ENCODE data around the gene SRSF10. TPM values are rescaled to one million over a fixed set of nuclear protein-coding genes. Genes with fewer than 3 reads are reported as not detected.
"Not testable (repeated sequence)": the region's sequence is repeated elsewhere in the genome, so short reads cannot be mapped to it uniquely, and the experiment has no call there.

Gene SRSF10
- total and polyA plus RNA-seq, 5 donors = 39.8 to 59.0 (median 50.0) TPM

- Histone ChIP-seq H3K4me1 (ENCODE audit: control insufficient read depth, insufficient read depth, low read length) (no peaks in the 10 kb centered on the region), H3K27ac (ENCODE audit: low read length) (no peak overlapping the region), H3K9me3 (ENCODE audit: control insufficient read depth, low read length) (no peaks in the 10 kb centered on the region), H3K4me3 (ENCODE audit: low read length) (no peak overlapping the region), H3K27me3 (ENCODE audit: control insufficient read depth, insufficient read depth) (no peaks in the 10 kb centered on the region)
- DNase-seq (no peak), ATAC-seq (no peak)
- 77% methylated on average over 1 of the region's 1 CpG for WGBS
- intact Hi-C loops (cut with DNase I) = no loop called here
Measured at GRCh38 chr1:23997812-23998211, 17.7 kb upstream of the SRSF10 start.

DNA sequence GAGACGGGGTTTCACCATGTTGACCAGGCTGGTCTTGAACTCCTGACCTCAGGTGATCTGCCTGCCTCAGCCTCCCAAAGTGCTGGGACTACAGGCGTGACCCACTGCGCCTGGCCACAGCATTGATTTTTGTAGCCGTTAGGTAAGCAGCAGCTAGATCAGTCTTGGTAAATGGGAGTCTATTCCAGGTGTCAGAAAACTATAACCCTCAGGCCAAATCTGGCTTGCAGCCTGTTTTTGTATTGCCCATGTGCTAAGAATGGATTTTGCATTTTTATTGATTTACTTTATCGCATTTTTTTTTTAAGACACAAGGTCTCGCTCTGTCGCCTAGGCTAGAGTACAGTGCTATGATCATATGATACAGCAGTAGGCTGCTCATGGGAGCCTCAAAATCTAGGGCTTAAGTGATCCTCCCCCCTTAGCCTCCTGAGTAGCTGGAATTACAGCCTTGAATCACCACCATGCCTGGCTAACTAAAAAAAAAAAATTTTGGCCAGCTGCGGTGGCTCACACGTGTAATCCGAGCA is 16.6 kb upstream of the SRSF10 start:
- Histone ChIP-seq H3K9me3 (ENCODE audit: control insufficient read depth, low read length) (no peaks in the 10 kb centered on the region), H3K27ac (ENCODE audit: low read length) (no peak overlapping the region), H3K4me1 (ENCODE audit: control insufficient read depth, insufficient read depth, low read length) (no peaks in the 10 kb centered on the region), H3K27me3 (ENCODE audit: control insufficient read depth, insufficient read depth) (no peaks in the 10 kb centered on the region), H3K4me3 (ENCODE audit: low read length) (no peak overlapping the region)
- WGBS = 94% methylated on average over 10 of the region's 10 CpGs
- ATAC-seq (no peak), DNase-seq (no peak)
- intact Hi-C loops (cut with DNase I) = no loop called here

GRCh38 chr1:23995431-23995837 is 15.3 kb upstream of the SRSF10 start:
- intact Hi-C loops (cut with DNase I) = no loop called here
- WGBS = 74% methylated on average over 13 of the region's 13 CpGs
- DNase-seq (no peak), ATAC-seq (no peak)
- Histone ChIP-seq H3K4me3 (ENCODE audit: low read length) (no peak overlapping the region), H3K9me3 (ENCODE audit: control insufficient read depth, low read length) (no peaks in the 10 kb centered on the region), H3K4me1 (ENCODE audit: control insufficient read depth, insufficient read depth, low read length) (no peaks in the 10 kb centered on the region), H3K27me3 (ENCODE audit: control insufficient read depth, insufficient read depth) (no peaks in the 10 kb centered on the region), H3K27ac (ENCODE audit: low read length) (no peak overlapping the region)

GRCh38 chr1:23992011-23992410 is 11.9 kb upstream of the SRSF10 start:
- H3K4me1 ChIP-seq (ENCODE audit: control insufficient read depth, insufficient read depth, low read length); H3K27me3 ChIP-seq (ENCODE audit: control insufficient read depth, insufficient read depth); intact Hi-C loops (cut with DNase I); ATAC-seq; H3K4me3 ChIP-seq (ENCODE audit: low read length); DNase-seq; H3K9me3 ChIP-seq (ENCODE audit: control insufficient read depth, low read length); H3K27ac ChIP-seq (ENCODE audit: low read length): not testable (repeated sequence)
- 86% methylated on average over 13 of the region's 13 CpGs for WGBS

DNA sequence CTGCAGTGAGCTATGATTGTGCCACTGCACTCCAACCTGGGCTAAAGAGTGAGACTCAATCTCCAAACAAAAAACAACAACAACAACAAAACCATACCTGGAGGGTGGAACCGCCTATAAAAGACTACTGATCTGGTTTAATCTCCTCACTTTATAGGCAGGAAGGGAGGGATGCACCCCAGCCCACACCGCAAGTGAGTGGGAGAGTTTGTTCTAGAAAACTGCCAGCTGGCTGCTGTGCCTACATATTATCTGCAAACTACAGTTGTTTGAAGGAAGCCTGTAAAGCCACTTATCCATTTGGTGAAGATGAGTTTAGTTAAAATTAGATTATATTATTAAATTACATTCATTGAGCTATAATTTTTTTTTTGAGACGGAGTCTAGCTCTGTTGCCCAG is 9.1 kb upstream of the SRSF10 start:
- Histone ChIP-seq H3K27me3 (ENCODE audit: control insufficient read depth, insufficient read depth) (no peaks in the 10 kb centered on the region), H3K9me3 (ENCODE audit: control insufficient read depth, low read length) (no peaks in the 10 kb centered on the region), H3K4me1 (ENCODE audit: control insufficient read depth, insufficient read depth, low read length) (no peaks in the 10 kb centered on the region), H3K27ac (ENCODE audit: low read length) (no peak overlapping the region), H3K4me3 (ENCODE audit: low read length) (no peak overlapping the region)
- no peak for DNase-seq
- WGBS = 67% methylated on average over 3 of the region's 3 CpGs
- ATAC-seq = no peak
- intact Hi-C loops (cut with DNase I) = no loop called here

DNA sequence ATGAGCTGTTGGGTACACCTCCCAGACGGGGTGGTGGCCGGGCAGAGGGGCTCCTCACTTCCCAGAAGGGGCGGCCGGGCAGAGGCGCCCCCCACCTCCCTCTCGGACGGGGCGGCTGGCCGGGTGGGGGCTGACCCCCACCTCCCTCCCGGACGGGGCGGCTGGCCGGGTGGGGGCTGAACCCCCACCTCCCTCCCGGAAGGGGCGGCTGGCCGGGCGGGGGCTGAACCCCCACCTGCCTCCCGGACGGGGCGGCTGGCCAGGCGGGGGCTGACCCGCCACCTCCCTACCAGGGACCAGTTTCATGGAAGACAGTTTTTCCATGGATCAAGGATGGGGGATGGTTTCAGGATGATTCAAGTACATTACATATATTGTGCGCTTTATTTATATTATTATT is 6.9 kb upstream of the SRSF10 start:
- ATAC-seq; H3K4me3 ChIP-seq (ENCODE audit: low read length); H3K27ac ChIP-seq (ENCODE audit: low read length); intact Hi-C loops (cut with DNase I); H3K9me3 ChIP-seq (ENCODE audit: control insufficient read depth, low read length); H3K27me3 ChIP-seq (ENCODE audit: control insufficient read depth, insufficient read depth); H3K4me1 ChIP-seq (ENCODE audit: control insufficient read depth, insufficient read depth, low read length): not testable (repeated sequence)
- WGBS = 96% methylated on average over 23 of the region's 23 CpGs
- DNase-seq = peak in 1 of 3 donors; percentile 48

DNA sequence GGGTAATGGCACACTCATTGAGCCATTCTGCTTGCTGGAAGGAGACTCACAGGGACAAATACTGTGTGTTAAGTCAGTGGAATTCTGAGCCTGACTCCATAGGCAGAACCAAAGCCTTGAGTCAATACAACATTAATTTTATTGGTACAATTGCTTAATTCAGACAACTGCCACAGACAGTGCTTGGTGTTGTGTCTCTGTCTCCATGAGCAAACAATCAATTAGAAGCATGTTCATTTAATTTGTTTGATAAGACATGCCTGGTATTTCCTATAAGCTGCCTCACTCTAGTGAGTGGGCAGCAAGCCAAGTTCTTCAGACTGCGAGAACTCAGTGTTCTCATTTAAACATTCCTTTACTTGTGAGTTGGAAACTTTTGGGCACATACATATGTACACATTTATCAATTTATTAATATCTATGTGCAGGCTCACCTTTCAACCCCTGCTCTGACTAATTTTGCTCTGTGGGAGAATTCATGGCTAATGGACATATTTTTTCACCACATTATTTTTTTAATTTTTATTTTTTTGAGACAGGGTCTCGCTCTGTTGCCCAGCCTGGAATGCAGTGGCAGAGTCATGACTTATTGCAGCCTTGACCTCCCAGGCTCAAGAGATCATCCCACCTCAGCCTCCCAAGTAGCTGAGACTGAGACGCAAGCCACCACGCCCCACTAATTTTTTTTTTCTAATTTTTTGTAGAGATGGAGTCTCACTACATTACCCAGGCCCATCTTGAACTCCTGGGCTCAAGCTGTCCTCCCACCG is 4.5 kb upstream of the SRSF10 start:
- intact Hi-C loops (cut with DNase I) = loop anchor here in 1 of 4 donors (5.0 kb wide), 1 partner anchor 33 kb away; no protein-coding TSS in a partner anchor
- Histone ChIP-seq H3K27me3 (ENCODE audit: control insufficient read depth, insufficient read depth) (no peaks in the 10 kb centered on the region), H3K27ac (ENCODE audit: low read length) (no peak overlapping the region), H3K9me3 (ENCODE audit: control insufficient read depth, low read length) (no peaks in the 10 kb centered on the region), H3K4me3 (ENCODE audit: low read length) (no peak overlapping the region), H3K4me1 (ENCODE audit: control insufficient read depth, insufficient read depth, low read length) (peaks cover 2% of the 10 kb centered on the region)
- DNase-seq (no peak), ATAC-seq (no peak)
- WGBS = 68% methylated on average over 5 of the region's 5 CpGs

GRCh38 chr1:23980728-23981070 is 572 bp upstream of the SRSF10 start:
- Histone ChIP-seq H3K4me1 (ENCODE audit: control insufficient read depth, insufficient read depth, low read length) (peaks cover 6% of the 10 kb centered on the region), H3K4me3 (ENCODE audit: low read length) (peak overlapping the region; percentile 53), H3K27me3 (ENCODE audit: control insufficient read depth, insufficient read depth) (no peaks in the 10 kb centered on the region), H3K9me3 (ENCODE audit: control insufficient read depth, low read length) (no peaks in the 10 kb centered on the region), H3K27ac (ENCODE audit: low read length) (peak overlapping the region; percentile 72)
- ATAC-seq = peak; percentile 9 to 40
- DNase-seq = no peak
- WGBS = 51% methylated on average over 6 of the region's 6 CpGs
- intact Hi-C loops (cut with DNase I) = loop anchor here in 2 of 4 donors (2.0 to 5.0 kb wide), 2 partner anchors 37 to 38 kb away; no protein-coding TSS in a partner anchor

DNA sequence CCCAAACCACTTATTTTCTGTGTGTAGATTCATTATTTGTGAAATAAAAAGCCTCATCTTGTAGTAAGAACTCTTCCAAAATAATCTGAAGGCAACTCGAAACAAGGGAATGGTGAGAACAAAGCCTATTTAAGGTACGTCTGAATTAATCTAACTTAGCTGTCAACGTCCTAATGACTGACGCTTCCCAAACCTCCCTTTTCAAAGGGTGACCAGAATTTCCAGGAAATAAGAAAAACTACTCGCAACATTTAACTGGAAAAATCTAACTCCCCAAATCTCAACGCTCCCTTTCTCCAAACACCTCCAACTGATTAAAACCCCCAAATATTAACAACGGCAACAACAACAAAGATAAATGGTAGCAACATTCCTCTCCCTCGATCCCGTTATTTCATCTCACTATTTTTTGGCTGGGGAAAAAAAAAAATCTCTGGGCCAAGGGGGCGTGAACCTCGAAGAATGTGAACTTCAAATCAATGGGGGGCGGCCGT is 693 bp downstream of the SRSF10 start:
- intact Hi-C loops (cut with DNase I) = loop anchor here in 1 of 4 donors (10.0 kb wide), 1 partner anchor 45 kb away; no protein-coding TSS in a partner anchor

GRCh38 chr1:23978805-23979204 is 1.3 kb downstream of the SRSF10 start:
- Histone ChIP-seq H3K4me3 (ENCODE audit: low read length) (peak overlapping the region; percentile 88), H3K27me3 (ENCODE audit: control insufficient read depth, insufficient read depth) (no peaks in the 10 kb centered on the region), H3K9me3 (ENCODE audit: control insufficient read depth, low read length) (no peaks in the 10 kb centered on the region), H3K27ac (ENCODE audit: low read length) (no peak overlapping the region), H3K4me1 (ENCODE audit: control insufficient read depth, insufficient read depth, low read length) (peaks cover 6% of the 10 kb centered on the region)
- DNase-seq (no peak), ATAC-seq (no peak)
- intact Hi-C loops (cut with DNase I) = loop anchor here in 1 of 4 donors (10.0 kb wide), 1 partner anchor 46 kb away; no protein-coding TSS in a partner anchor
- 0% methylated on average over 4 of the region's 4 CpGs for WGBS

More for the DNA sequence above, 693 bp downstream of the SRSF10 start:
- Histone ChIP-seq H3K4me1 (ENCODE audit: control insufficient read depth, insufficient read depth, low read length) (peaks cover 6% of the 10 kb centered on the region), H3K4me3 (ENCODE audit: low read length) (peak overlapping the region; percentile 88), H3K9me3 (ENCODE audit: control insufficient read depth, low read length) (no peaks in the 10 kb centered on the region), H3K27ac (ENCODE audit: low read length) (peak overlapping the region; percentile 100), H3K27me3 (ENCODE audit: control insufficient read depth, insufficient read depth) (no peaks in the 10 kb centered on the region)
- no peak for DNase-seq
- ATAC-seq = no peak
- 0% methylated on average over 13 of the region's 13 CpGs for WGBS

DNA sequence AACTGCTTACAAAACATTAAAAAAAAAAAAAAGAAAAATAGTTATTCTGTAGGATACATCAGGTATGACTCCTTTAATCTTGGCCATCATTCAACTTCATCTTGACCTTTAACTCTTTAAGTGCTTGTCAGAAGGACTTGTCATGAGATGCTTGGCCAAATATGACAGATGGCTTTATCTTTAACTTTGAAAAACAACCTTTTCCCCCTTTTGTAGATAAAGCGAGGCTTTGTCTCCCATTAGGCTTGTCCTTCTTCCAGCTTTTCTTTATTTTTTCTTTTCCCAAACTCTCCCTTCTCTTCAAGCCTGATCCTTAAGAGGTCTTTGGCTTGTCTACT is 2.3 kb downstream of the SRSF10 start:
- no peaks in the 10 kb centered on the region for H3K9me3 ChIP-seq (ENCODE audit: control insufficient read depth, low read length)
- intact Hi-C loops (cut with DNase I) = loop anchor here in 1 of 4 donors (10.0 kb wide), 1 partner anchor 47 kb away; no protein-coding TSS in a partner anchor
- peak overlapping the region; percentile 39 for H3K4me3 ChIP-seq (ENCODE audit: low read length)
- ATAC-seq (no peak), DNase-seq (no peak)
- 30% methylated on average over 1 of the region's 1 CpG for WGBS
- H3K27me3 ChIP-seq (ENCODE audit: control insufficient read depth, insufficient read depth) = no peaks in the 10 kb centered on the region
- H3K27ac ChIP-seq (ENCODE audit: low read length) = no peak overlapping the region
- H3K4me1 ChIP-seq (ENCODE audit: control insufficient read depth, insufficient read depth, low read length) = peaks cover 6% of the 10 kb centered on the region

Data from right cardiac atrium (tissue), 5 donors.